GM21515 (cell line): Measurements from ENCODE around the gene AIDA.
"Not testable (repeated sequence)": the region's sequence is repeated elsewhere in the genome, so short reads cannot be mapped to it uniquely, and the experiment has no call there.

Source experiments
- ATAC-seq: cut with Tn5 transposase; IDR thresholded peaks from one replicate; pipeline ENCODE4 v1.9.1; 2021; ENCODE audit not compliant: unreplicated experiment

The AIDA gene

GRCh38 chr1:222713091-222713961, 1.0 kb upstream of the AIDA start:
- peak; percentile 66 for ATAC-seq

GRCh38 chr1:222711319-222712252, 705 bp downstream of the AIDA start:
- peak; percentile 34 for ATAC-seq

- ATAC-seq: no peak
These were observed 2.6 kb downstream of the AIDA start for GRCh38 chr1:222709700-222710153.

- no peak for ATAC-seq
These were observed 5.5 kb downstream of the AIDA start for GRCh38 chr1:222706815-222707214.

GRCh38 chr1:222704260-222704659, 8.0 kb downstream of the AIDA start:
- no peak for ATAC-seq

GRCh38 chr1:222702210-222702609, 10.1 kb downstream of the AIDA start:
- no peak for ATAC-seq

GRCh38 chr1:222697826-222698225, 14.5 kb downstream of the AIDA start:
- ATAC-seq: no peak

GRCh38 chr1:222697203-222697602, 15.1 kb downstream of the AIDA start:
- no peak for ATAC-seq

- no peak for ATAC-seq
These were observed 15.6 kb downstream of the AIDA start for GRCh38 chr1:222696741-222697140.

- ATAC-seq: no peak
These were observed 17.4 kb downstream of the AIDA start for GRCh38 chr1:222694927-222695326.

GRCh38 chr1:222691016-222691415, 21.3 kb downstream of the AIDA start:
- ATAC-seq: no peak

GRCh38 chr1:222680080-222680479, 32.2 kb downstream of the AIDA start:
- ATAC-seq: no peak

- ATAC-seq: no peak
These were observed 42.2 kb downstream of the AIDA start for GRCh38 chr1:222670110-222670509.

- ATAC-seq: not testable (repeated sequence)
These were observed 43.2 kb downstream of the AIDA start for GRCh38 chr1:222669107-222669506.

- not testable (repeated sequence) for ATAC-seq
These were observed 44.1 kb downstream of the AIDA start for GRCh38 chr1:222668184-222668583.

- ATAC-seq: no peak
These were observed 46.3 kb downstream of the AIDA start for GRCh38 chr1:222665964-222666363.

GRCh38 chr1:222663431-222663934, 48.8 kb downstream of the AIDA start:
- ATAC-seq: no peak

GRCh38 chr1:222657899-222658298, 54.4 kb downstream of the AIDA start:
- no peak for ATAC-seq

GRCh38 chr1:222656391-222657155, 55.7 kb downstream of the AIDA start:
- no peak for ATAC-seq

GRCh38 chr1:222654849-222655248, 57.4 kb downstream of the AIDA start:
- peak; percentile 95 for ATAC-seq
